Fibroblast of villous mesenchyme (primary cell): ENCODE data around the gene ATP4A. TPM values are rescaled to one million over a fixed set of nuclear protein-coding genes. Genes with fewer than 3 reads are reported as not detected.

Source experiments
- DNase-seq: peaks from one replicate; pipeline ENCODE4 v3.0.0-alpha.2; 2010; ENCODE audit warnings: low read depth
- H3K4me3 ChIP-seq: 2 replicates; pipeline ENCODE4 v1.5.1; 2011; ENCODE audit warnings: low read depth, mild to moderate bottlenecking, low read length
- CTCF ChIP-seq: IDR thresholded peaks from 2 replicates; pipeline ENCODE4 v1.5.1; 2012; ENCODE audit warnings: low read depth, mild to moderate bottlenecking, low read length; ENCODE audit not compliant: insufficient read depth
- total RNA-seq: library from RNA; depleted of rRNA; stranded (reverse); fragments of >200 nt; gene quantifications from 2 replicates; pipeline ENCODE4 v1.2.3, GENCODE V29; 2012

The ATP4A gene
- total RNA-seq, 1 donor, result not detected

- TF ChIP-seq CTCF, result no peak
- H3K4me3 ChIP-seq, result peak overlapping the region; percentile 80
- no peak for DNase-seq
Measured at GRCh38 chr19:35546532-35546931, 16.9 kb downstream of the ATP4A start.

- DNase-seq, result no peak
- no peak for TF ChIP-seq CTCF
- peak overlapping the region; percentile 80 for H3K4me3 ChIP-seq
Measured at GRCh38 chr19:35545855-35546381, 17.5 kb downstream of the ATP4A start.

- DNase-seq, result peak; percentile 91
- TF ChIP-seq CTCF, result no peak
- H3K4me3 ChIP-seq, result peak within 1 kb of the TSS; percentile 80
Measured at GRCh38 chr19:35545001-35545854, 18.2 kb downstream of the ATP4A start, which contains the start of gene TMEM147. TMEM147 (plus strand) TSS chr19:35545626; CDS start chr19:35545740, 114 bp downstream.

- DNase-seq, result no peak
- H3K4me3 ChIP-seq, result peak overlapping the region; percentile 80
- no peak for TF ChIP-seq CTCF
Measured at GRCh38 chr19:35544110-35544802, 19.2 kb downstream of the ATP4A start.

- H3K4me3 ChIP-seq, result no peak overlapping the region
- no peak for DNase-seq
- TF ChIP-seq CTCF, result no peak
Measured at GRCh38 chr19:35543280-35544109, 20.0 kb downstream of the ATP4A start.

GRCh38 chr19:35542209-35542608 lies 21.2 kb downstream of the ATP4A start:
- no peak overlapping the region for H3K4me3 ChIP-seq
- TF ChIP-seq CTCF, result no peak
- no peak for DNase-seq
